Osteoblast (primary cell): ENCODE data around the gene LRP1B. TPM values are rescaled to one million over a fixed set of nuclear protein-coding genes. Genes with fewer than 3 reads are reported as not detected.

Experiments
- DNase-seq: peaks from one replicate; pipeline ENCODE4 v3.0.0; 2011; ENCODE audit warnings: low spot score, mixed read lengths; ENCODE audit not compliant: insufficient read length; ENCODE audit errors: missing footprints
- H2AFZ ChIP-seq: 2 replicates; pipeline ENCODE4 v1.6.0; 2011; ENCODE audit warnings: mild to moderate bottlenecking, low read length
- H3K27ac ChIP-seq: 2 replicates; pipeline ENCODE4 v1.5.1; 2011; ENCODE audit warnings: mild to moderate bottlenecking, low read depth, low read length, moderate library complexity
- H3K27me3 ChIP-seq: 2 replicates; pipeline ENCODE4 v1.6.0; 2012; ENCODE audit warnings: mild to moderate bottlenecking, control low read depth, inconsistent platforms, low read length, moderate library complexity; ENCODE audit not compliant: insufficient read depth
- H3K36me3 ChIP-seq: 2 replicates; pipeline ENCODE4 v1.5.1; 2011; ENCODE audit warnings: mild to moderate bottlenecking, low read length, control low read depth, moderate library complexity; ENCODE audit not compliant: insufficient read depth
- H3K4me1 ChIP-seq: 2 replicates; pipeline ENCODE4 v1.5.1; 2011; ENCODE audit warnings: mild to moderate bottlenecking, low read length, control low read depth, moderate library complexity; ENCODE audit not compliant: insufficient read depth
- H3K4me2 ChIP-seq: 2 replicates; pipeline ENCODE4 v1.6.0; 2011; ENCODE audit warnings: mild to moderate bottlenecking, low read length; ENCODE audit not compliant: insufficient read depth
- H3K4me3 ChIP-seq: fragments of 200-600 bp; sonication (generic); 3 replicates; pipeline ENCODE4 v1.5.1; 2012; ENCODE audit warnings: mild to moderate bottlenecking, low read length, inconsistent platforms; ENCODE audit not compliant: insufficient read depth
- H3K79me2 ChIP-seq: 2 replicates; pipeline ENCODE4 v1.6.0; 2012; ENCODE audit warnings: mild to moderate bottlenecking, low read length, control low read depth, inconsistent platforms; ENCODE audit not compliant: insufficient read depth
- H3K9me3 ChIP-seq: 2 replicates; pipeline ENCODE4 v1.5.1; 2011; ENCODE audit warnings: low read depth, low read length, control low read depth
- H4K20me1 ChIP-seq: 2 replicates; pipeline ENCODE4 v1.6.0; 2012; ENCODE audit warnings: mild to moderate bottlenecking, low read length, control low read depth; ENCODE audit not compliant: insufficient read depth
- total RNA-seq: library from RNA; depleted of rRNA; stranded (reverse); fragments of >200 nt; gene quantifications from 2 replicates; pipeline ENCODE4 v1.2.3, GENCODE V29; 2012
- TF ChIP-seq, protein P1 (sequence below): IDR thresholded peaks from 2 replicates; pipeline ENCODE4 v1.5.1; 2011; ENCODE audit warnings: mild to moderate bottlenecking, low read depth, low read length, moderate library complexity; ENCODE audit errors: extremely low read depth

Gene LRP1B
- total RNA-seq, 1 donor: not detected

DNA sequence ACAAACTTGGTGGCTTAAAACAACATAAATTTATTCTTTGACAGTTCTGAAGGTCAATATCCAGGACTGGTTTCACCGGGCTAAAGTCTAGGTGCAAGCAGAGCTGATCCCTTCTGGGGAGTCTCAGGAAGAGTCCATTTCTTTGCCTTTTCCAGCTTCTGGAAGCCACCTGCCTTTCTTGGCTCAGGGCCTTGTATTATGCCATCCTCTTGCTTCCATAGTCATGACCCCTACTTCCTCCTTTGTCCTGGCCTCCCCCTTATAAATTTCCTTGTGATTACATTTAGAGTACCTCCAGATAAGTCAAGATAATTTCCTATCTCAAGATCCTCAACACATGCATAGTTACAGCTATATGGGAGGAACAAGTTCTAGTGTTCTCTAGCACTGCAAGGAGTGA is 1089.5 kb downstream of the LRP1B start:
- Histone ChIP-seq H3K4me1 (no peaks in the 10 kb centered on the region), H3K4me2 (no peak overlapping the region), H2AFZ (no peak overlapping the region), H3K27me3 (no peaks in the 10 kb centered on the region), H3K79me2 (no peaks in the 10 kb centered on the region), H3K9me3 (no peaks in the 10 kb centered on the region), H4K20me1 (no peaks in the 10 kb centered on the region), H3K4me3 (no peak overlapping the region), H3K27ac (no peak overlapping the region), H3K36me3 (no peaks in the 10 kb centered on the region)
- DNase-seq: no peak
- TF ChIP-seq, protein P1, sequence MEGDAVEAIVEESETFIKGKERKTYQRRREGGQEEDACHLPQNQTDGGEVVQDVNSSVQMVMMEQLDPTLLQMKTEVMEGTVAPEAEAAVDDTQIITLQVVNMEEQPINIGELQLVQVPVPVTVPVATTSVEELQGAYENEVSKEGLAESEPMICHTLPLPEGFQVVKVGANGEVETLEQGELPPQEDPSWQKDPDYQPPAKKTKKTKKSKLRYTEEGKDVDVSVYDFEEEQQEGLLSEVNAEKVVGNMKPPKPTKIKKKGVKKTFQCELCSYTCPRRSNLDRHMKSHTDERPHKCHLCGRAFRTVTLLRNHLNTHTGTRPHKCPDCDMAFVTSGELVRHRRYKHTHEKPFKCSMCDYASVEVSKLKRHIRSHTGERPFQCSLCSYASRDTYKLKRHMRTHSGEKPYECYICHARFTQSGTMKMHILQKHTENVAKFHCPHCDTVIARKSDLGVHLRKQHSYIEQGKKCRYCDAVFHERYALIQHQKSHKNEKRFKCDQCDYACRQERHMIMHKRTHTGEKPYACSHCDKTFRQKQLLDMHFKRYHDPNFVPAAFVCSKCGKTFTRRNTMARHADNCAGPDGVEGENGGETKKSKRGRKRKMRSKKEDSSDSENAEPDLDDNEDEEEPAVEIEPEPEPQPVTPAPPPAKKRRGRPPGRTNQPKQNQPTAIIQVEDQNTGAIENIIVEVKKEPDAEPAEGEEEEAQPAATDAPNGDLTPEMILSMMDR: no peak

DNA sequence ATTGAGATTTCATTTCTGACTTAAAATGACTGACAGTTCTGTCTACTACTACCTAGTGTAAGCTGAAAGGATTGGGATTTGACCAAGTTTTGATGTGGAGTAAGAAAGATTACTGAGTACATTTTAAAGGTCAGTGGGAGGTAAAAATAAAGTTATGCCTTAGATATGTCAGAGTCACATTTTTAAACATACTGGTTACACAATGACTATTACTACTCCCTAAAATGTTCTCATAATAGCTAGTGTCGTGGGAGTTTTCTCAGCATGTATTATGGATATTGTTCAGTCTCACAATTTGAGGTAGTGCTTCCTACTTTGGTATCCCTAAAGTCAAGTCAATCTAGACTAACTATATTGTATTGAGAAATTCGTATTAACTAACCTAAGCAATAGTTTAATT is 1092.5 kb downstream of the LRP1B start:
- no peaks in the 10 kb centered on the region for H3K36me3 ChIP-seq
- H3K4me2 ChIP-seq: no peak overlapping the region
- H4K20me1 ChIP-seq: no peaks in the 10 kb centered on the region
- TF ChIP-seq, protein P1: no peak
- no peaks in the 10 kb centered on the region for H3K9me3 ChIP-seq
- H3K27ac ChIP-seq: no peak overlapping the region
- H3K27me3 ChIP-seq: no peaks in the 10 kb centered on the region
- no peaks in the 10 kb centered on the region for H3K4me1 ChIP-seq
- H2AFZ ChIP-seq: no peak overlapping the region
- H3K4me3 ChIP-seq: no peak overlapping the region
- no peak for DNase-seq
- H3K79me2 ChIP-seq: no peaks in the 10 kb centered on the region

DNA sequence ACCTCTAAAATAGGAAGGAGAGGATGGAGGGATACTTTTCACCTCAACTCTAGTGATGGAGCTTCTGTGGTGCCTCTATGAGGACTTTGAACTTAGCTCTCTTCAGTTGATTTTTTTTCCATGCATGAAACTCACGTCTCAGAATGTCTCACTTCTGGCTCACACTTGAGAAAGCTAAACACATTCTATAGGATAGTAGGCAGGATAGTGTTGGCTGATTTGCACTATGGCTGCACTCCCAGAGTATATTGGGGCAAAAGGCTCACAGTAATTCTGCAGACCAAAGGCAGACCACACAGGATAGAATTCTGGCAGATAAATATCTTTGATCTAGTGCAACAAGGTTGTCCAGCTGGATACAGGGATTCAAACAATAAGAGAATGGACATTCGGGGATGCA is 1093.5 kb downstream of the LRP1B start:
- DNase-seq: no peak
- H4K20me1 ChIP-seq: no peaks in the 10 kb centered on the region
- H2AFZ ChIP-seq: no peak overlapping the region
- no peak overlapping the region for H3K4me2 ChIP-seq
- H3K4me1 ChIP-seq: no peaks in the 10 kb centered on the region
- no peaks in the 10 kb centered on the region for H3K9me3 ChIP-seq
- no peaks in the 10 kb centered on the region for H3K27me3 ChIP-seq
- TF ChIP-seq, protein P1: no peak
- H3K36me3 ChIP-seq: no peaks in the 10 kb centered on the region
- no peak overlapping the region for H3K4me3 ChIP-seq
- H3K79me2 ChIP-seq: no peaks in the 10 kb centered on the region
- no peak overlapping the region for H3K27ac ChIP-seq

DNA sequence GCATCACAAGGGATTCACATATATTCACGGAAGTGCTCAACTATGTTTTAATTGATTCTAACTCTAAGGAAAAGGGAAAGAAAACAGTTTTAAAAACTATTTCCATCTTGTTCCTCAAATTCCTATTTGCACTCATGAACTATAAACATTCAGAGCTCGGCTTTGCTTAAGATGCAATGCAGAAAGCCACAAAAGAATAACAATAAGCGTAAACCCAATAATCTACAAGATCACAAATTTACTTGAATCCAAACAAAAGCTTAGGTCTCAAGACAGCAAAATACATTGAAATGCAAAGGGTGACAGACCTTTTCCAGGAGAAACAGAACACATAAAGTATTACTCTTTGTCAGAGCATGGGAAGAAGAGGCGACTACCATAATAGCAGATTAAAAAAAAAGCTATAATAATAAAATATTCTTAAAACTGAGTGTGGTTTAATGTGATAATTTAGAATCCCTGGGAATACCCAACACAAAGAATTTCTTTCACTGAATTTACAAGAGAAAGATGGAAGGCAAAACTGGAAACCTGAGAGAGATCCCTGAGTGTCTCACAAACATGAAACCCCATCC is 1094.9 kb downstream of the LRP1B start:
- TF ChIP-seq, protein P1: no peak
- H2AFZ ChIP-seq: no peak overlapping the region
- H3K27ac ChIP-seq: no peak overlapping the region
- no peak overlapping the region for H3K4me2 ChIP-seq
- H3K27me3 ChIP-seq: no peaks in the 10 kb centered on the region
- H3K4me1 ChIP-seq: no peaks in the 10 kb centered on the region
- no peaks in the 10 kb centered on the region for H3K79me2 ChIP-seq
- no peak for DNase-seq
- H4K20me1 ChIP-seq: no peaks in the 10 kb centered on the region
- H3K9me3 ChIP-seq: no peaks in the 10 kb centered on the region
- no peak overlapping the region for H3K4me3 ChIP-seq
- no peaks in the 10 kb centered on the region for H3K36me3 ChIP-seq
